Measurements from ENCODE around the gene TULP4.

TULP4 gene

DNA sequence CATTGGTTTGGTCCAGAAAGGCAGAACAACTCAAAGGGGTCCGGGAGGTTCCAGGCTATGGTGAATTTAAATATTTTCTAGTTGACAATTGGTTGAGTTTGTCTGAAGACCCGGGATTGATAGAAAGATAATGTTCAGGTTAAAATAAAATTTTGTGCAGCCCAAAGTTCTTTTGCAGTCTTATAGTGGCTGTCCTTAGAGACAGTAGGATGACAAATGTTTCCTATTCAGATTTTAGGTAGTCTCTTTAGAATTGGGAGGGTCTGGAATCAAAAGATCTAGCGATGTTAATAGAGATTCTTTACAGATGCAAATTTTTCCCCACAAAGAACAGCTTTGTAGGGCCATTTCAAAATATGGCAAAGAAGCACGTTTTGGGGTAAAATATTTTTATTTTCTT lies 109.1 kb downstream of the TULP4 start:
- H3K9ac ChIP-seq (ENCODE audit: low read length) = no peak overlapping the region
- H3K27me3 ChIP-seq (ENCODE audit: control insufficient read depth, insufficient read depth, low read length) = no peaks in the 10 kb centered on the region
- no peaks in the 10 kb centered on the region for H3K9me3 ChIP-seq (ENCODE audit: control insufficient read depth, low read length)
- no peak overlapping the region for H3K4me3 ChIP-seq (ENCODE audit: low read length)
- no peaks in the 10 kb centered on the region for H3K4me1 ChIP-seq (ENCODE audit: control insufficient read depth, insufficient read depth, low read length)
- H3K36me3 ChIP-seq (ENCODE audit: control insufficient read depth, insufficient read depth, low read length) = no peaks in the 10 kb centered on the region

DNA sequence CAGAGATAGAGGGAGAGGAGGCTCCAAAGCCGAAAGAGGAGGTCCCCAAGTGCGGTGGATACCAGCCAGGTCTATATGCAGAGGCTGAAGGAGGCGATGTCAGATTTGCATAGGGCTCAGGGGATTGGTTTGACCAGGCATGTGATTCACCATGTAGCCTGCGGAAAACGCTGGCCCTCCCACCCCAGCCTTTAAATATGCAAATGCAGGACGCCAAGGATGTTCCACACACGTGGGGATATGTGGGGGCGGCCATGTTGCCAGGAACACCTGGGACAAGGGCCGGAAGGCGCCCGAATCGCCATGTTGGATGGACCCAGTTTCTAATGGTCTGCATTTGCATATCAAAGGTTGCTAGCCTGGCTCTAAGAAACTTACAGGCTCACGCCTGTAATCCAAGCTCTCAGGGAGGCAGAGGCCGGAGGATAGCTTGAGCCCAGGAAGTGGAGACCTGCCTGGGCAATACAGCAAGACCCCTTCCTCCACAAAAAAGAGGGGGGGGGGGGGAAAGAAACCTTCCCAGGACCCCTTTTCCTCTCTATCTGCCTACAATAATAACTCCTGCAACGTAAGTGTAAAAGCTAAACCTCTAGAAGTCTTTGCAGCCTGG lies 110.5 kb downstream of the TULP4 start:
- H3K36me3 ChIP-seq (ENCODE audit: control insufficient read depth, insufficient read depth, low read length) = no peaks in the 10 kb centered on the region

DNA sequence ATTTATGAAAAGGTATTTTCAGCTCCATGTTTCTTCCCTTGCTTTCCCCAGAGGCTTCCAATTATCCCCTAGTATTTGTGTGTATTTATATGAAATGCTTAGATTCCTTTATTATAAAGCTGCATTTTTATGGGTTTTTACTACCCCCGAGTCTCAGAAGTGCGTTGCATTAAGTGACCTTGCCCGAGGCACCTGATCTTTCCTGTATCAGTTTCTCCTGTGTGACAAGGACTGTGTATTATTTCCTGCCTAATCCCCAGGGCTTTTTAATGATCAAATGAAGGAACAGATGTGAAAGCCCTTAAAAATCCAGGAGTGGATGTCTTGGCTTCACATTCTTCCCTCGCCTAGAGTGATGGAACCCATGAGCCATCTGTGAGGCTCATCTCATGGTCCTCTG lies 118.8 kb downstream of the TULP4 start:
- Histone ChIP-seq H3K27me3 (ENCODE audit: control insufficient read depth, insufficient read depth, low read length) (no peaks in the 10 kb centered on the region), H3K36me3 (ENCODE audit: control insufficient read depth, insufficient read depth, low read length) (no peaks in the 10 kb centered on the region), H3K9me3 (ENCODE audit: control insufficient read depth, low read length) (no peaks in the 10 kb centered on the region), H3K4me3 (ENCODE audit: low read length) (no peak overlapping the region), H3K9ac (ENCODE audit: low read length) (no peak overlapping the region), H3K4me1 (ENCODE audit: control insufficient read depth, insufficient read depth, low read length) (no peaks in the 10 kb centered on the region)

More for the DNA sequence above, 110.5 kb downstream of the TULP4 start:
- Histone ChIP-seq H3K9ac (ENCODE audit: low read length) (no peak overlapping the region), H3K27me3 (ENCODE audit: control insufficient read depth, insufficient read depth, low read length) (no peaks in the 10 kb centered on the region), H3K9me3 (ENCODE audit: control insufficient read depth, low read length) (no peaks in the 10 kb centered on the region), H3K4me1 (ENCODE audit: control insufficient read depth, insufficient read depth, low read length) (no peaks in the 10 kb centered on the region), H3K4me3 (ENCODE audit: low read length) (no peak overlapping the region)

DNA sequence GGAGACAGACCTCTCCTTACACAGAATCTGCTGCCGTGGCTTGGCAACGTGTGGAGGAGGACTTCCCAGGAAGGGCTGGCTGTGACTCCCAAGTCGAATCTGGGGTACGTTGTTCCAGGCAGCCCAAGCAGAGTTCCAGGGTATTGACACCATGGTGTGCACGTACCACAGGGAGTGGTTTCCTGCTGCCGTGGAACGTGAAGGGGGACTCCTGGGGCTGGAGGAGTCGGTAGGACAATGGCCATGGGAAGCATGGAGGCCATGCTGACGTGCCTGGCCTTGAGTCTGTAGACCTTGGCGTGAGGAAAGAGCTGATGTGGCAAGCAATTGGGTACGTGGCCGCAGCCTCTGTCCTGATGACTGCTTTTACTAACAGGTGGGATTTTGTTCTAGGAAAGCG lies 119.3 kb downstream of the TULP4 start:
- no peaks in the 10 kb centered on the region for H3K27me3 ChIP-seq (ENCODE audit: control insufficient read depth, insufficient read depth, low read length)
- no peaks in the 10 kb centered on the region for H3K4me1 ChIP-seq (ENCODE audit: control insufficient read depth, insufficient read depth, low read length)
- H3K4me3 ChIP-seq (ENCODE audit: low read length) = no peak overlapping the region
- no peaks in the 10 kb centered on the region for H3K36me3 ChIP-seq (ENCODE audit: control insufficient read depth, insufficient read depth, low read length)
- H3K9me3 ChIP-seq (ENCODE audit: control insufficient read depth, low read length) = no peaks in the 10 kb centered on the region
- H3K9ac ChIP-seq (ENCODE audit: low read length) = no peak overlapping the region

DNA sequence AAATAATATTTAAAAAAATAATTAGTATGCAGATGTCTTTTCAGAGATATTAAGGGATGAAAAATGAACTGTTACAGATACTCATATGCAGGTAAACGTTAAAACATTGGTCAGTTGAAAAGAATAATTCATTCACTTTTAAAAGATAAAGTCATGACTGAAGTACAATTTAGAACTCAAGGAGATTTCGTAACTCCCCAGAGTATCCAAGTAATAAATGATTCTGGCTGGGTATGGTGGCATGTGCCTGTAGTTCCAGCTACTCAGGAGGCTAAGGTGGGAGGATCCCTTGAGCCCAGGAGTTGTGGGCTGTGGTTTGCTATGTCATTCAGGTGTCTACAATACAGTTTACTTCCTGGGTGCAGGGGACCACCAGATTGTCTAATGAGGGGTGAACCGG lies 125.3 kb downstream of the TULP4 start:
- Histone ChIP-seq H3K9ac (ENCODE audit: low read length) (no peak overlapping the region), H3K4me1 (ENCODE audit: control insufficient read depth, insufficient read depth, low read length) (no peaks in the 10 kb centered on the region), H3K4me3 (ENCODE audit: low read length) (no peak overlapping the region), H3K27me3 (ENCODE audit: control insufficient read depth, insufficient read depth, low read length) (no peaks in the 10 kb centered on the region), H3K9me3 (ENCODE audit: control insufficient read depth, low read length) (no peaks in the 10 kb centered on the region), H3K36me3 (ENCODE audit: control insufficient read depth, insufficient read depth, low read length) (no peaks in the 10 kb centered on the region)

DNA sequence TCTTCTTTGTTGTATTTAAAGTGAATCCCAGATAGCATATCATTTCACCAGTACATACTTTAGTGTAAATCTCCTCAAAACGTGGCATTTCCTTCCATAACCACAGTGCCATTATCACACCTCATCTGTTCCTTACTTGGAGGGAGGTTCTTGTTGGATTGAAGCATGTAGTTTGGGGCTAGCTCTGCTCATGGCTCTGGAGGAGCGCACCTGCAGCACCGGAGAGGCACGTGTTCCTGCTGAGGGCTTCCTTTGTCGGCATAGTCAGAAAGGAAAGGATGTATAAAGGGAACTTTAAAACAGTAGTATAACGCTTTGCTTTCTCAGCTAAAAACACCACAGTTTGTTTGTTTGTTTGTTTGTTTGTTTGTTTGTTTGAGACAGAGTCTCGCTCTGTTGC lies 126.0 kb downstream of the TULP4 start:
- Histone ChIP-seq H3K9me3 (ENCODE audit: control insufficient read depth, low read length) (no peaks in the 10 kb centered on the region), H3K4me1 (ENCODE audit: control insufficient read depth, insufficient read depth, low read length) (no peaks in the 10 kb centered on the region)

DNA sequence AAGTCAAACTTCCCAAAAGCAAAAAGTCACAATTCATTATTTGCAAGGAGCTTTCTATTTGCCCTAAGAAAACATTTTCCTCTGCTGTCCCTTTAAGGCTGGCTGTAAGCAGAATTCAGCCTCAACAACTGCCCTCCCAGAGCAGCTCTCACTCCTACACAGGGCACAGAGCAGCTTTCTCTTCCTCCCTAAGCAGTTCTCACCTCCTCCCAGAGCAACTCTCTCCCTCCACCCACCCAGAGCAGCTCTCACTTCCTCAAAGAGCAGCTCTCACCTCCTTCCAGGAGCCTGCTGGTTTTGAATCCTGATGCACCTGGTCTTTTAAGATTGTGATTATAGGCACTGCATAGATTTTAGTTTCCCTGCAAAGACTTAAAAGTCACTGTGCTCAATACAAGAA lies 127.0 kb downstream of the TULP4 start:
- Histone ChIP-seq H3K9me3 (ENCODE audit: control insufficient read depth, low read length) (no peaks in the 10 kb centered on the region), H3K9ac (ENCODE audit: low read length) (no peak overlapping the region)

More for the DNA sequence above, 126.0 kb downstream of the TULP4 start:
- no peaks in the 10 kb centered on the region for H3K27me3 ChIP-seq (ENCODE audit: control insufficient read depth, insufficient read depth, low read length)
- no peaks in the 10 kb centered on the region for H3K36me3 ChIP-seq (ENCODE audit: control insufficient read depth, insufficient read depth, low read length)
- no peak overlapping the region for H3K4me3 ChIP-seq (ENCODE audit: low read length)
- no peak overlapping the region for H3K9ac ChIP-seq (ENCODE audit: low read length)

DNA sequence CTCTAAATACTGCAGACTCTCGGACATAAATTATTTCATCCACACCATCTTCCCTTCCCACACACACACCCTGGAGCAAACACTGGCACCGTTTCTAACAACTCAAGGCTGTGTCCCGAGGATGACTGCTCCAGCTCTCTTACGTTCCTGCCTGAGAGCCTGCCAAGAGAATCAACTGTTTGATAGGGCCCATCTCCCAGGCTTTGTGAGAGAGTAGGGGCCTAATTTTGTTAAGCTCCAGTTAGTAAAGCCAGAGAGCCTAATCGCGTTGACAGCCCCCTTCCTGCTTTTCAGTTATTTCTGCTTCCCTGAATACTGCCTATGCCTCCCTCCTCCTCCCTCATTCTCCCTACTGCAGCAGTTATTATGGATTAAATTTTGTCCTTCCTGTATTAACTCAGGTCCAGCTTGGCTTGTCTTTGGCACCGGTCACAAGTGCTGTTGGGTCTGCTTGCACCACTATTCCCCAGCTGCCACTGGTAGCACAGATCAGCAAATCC lies 129.5 kb downstream of the TULP4 start:
- Histone ChIP-seq H3K36me3 (ENCODE audit: control insufficient read depth, insufficient read depth, low read length) (no peaks in the 10 kb centered on the region), H3K4me1 (ENCODE audit: control insufficient read depth, insufficient read depth, low read length) (no peaks in the 10 kb centered on the region), H3K4me3 (ENCODE audit: low read length) (no peak overlapping the region), H3K9me3 (ENCODE audit: control insufficient read depth, low read length) (no peaks in the 10 kb centered on the region), H3K27me3 (ENCODE audit: control insufficient read depth, insufficient read depth, low read length) (no peaks in the 10 kb centered on the region), H3K9ac (ENCODE audit: low read length) (no peak overlapping the region)

More for the DNA sequence above, 127.0 kb downstream of the TULP4 start:
- no peaks in the 10 kb centered on the region for H3K36me3 ChIP-seq (ENCODE audit: control insufficient read depth, insufficient read depth, low read length)
- H3K4me1 ChIP-seq (ENCODE audit: control insufficient read depth, insufficient read depth, low read length) = no peaks in the 10 kb centered on the region
- H3K27me3 ChIP-seq (ENCODE audit: control insufficient read depth, insufficient read depth, low read length) = no peaks in the 10 kb centered on the region
- no peak overlapping the region for H3K4me3 ChIP-seq (ENCODE audit: low read length)

DNA sequence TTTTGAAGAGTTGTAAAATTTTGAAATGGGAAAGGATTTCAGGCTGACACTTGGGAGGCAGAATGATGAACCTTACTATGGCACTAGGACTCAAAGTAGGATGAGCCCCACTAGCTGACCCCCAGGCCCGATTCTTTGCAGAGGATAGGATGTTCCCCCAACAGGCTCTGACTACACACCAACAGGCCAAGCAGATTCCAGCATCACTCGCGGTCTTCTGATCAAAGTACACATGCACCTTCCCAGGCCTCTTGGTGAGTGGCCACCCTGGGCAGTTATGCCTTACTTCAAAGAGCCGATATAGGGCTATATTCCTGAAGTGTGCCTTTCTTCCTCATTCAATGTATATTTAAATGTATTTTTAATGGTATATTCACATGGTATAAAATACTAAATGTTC lies 130.0 kb downstream of the TULP4 start:
- Histone ChIP-seq H3K36me3 (ENCODE audit: control insufficient read depth, insufficient read depth, low read length) (no peaks in the 10 kb centered on the region), H3K9ac (ENCODE audit: low read length) (no peak overlapping the region), H3K4me1 (ENCODE audit: control insufficient read depth, insufficient read depth, low read length) (no peaks in the 10 kb centered on the region), H3K4me3 (ENCODE audit: low read length) (no peak overlapping the region), H3K27me3 (ENCODE audit: control insufficient read depth, insufficient read depth, low read length) (no peaks in the 10 kb centered on the region), H3K9me3 (ENCODE audit: control insufficient read depth, low read length) (no peaks in the 10 kb centered on the region)

DNA sequence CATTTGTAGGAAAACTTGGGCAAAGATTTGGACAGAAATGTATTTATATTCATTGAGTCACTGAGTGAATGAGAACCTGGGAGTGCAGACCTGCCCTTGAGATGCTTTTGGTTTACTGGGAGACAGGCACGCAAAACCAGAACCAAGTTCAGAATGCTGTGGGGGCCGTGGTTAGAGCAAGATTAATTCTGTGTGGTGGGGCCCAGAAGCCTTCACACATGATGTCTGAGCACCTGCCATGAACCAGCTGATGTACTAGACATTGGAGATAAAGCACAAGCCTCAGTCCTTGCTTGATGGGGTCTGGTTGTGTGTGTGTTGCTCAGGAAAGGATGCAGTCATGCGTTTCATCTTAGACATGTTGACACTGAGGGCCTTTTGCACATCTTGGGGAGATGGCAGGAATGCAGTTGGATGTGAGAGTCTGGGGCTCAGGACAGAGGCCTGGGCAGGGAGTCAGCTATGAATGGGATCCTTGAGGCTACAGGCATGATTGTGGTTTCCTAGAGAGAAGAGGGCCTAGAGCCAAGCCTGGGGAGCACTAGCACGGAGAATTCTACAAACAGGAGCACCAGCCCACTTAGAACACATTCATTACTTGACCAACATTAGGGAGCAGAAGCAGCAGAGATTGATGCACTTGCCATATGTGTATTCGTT lies 133.3 kb downstream of the TULP4 start:
- H3K9ac ChIP-seq (ENCODE audit: low read length) = no peak overlapping the region

DNA sequence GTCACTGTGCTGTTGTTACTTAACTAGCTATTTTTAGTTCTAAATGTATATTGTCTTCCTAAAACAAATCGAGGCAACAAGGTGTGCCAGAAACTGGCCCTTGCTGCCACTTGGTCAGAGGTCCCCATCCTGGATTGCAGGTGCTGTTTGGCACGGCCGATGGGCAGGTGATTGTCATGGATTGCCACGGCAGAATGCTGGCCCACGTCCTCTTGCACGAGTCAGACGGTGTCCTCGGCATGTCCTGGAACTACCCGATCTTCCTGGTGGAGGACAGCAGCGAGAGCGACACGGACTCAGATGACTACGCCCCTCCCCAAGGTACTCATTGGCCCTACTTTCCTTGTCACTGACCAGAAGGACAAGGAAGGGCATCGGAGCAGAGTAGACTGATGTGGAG lies 136.6 kb downstream of the TULP4 start:
- Histone ChIP-seq H3K9me3 (ENCODE audit: control insufficient read depth, low read length) (no peaks in the 10 kb centered on the region), H3K27me3 (ENCODE audit: control insufficient read depth, insufficient read depth, low read length) (no peaks in the 10 kb centered on the region), H3K9ac (ENCODE audit: low read length) (no peak overlapping the region), H3K4me3 (ENCODE audit: low read length) (no peak overlapping the region), H3K36me3 (ENCODE audit: control insufficient read depth, insufficient read depth, low read length) (no peaks in the 10 kb centered on the region), H3K4me1 (ENCODE audit: control insufficient read depth, insufficient read depth, low read length) (no peaks in the 10 kb centered on the region)

More for the DNA sequence above, 133.3 kb downstream of the TULP4 start:
- H3K27me3 ChIP-seq (ENCODE audit: control insufficient read depth, insufficient read depth, low read length) = no peaks in the 10 kb centered on the region
- H3K4me1 ChIP-seq (ENCODE audit: control insufficient read depth, insufficient read depth, low read length) = no peaks in the 10 kb centered on the region
- H3K4me3 ChIP-seq (ENCODE audit: low read length) = no peak overlapping the region
- H3K9me3 ChIP-seq (ENCODE audit: control insufficient read depth, low read length) = no peaks in the 10 kb centered on the region
- H3K36me3 ChIP-seq (ENCODE audit: control insufficient read depth, insufficient read depth, low read length) = no peaks in the 10 kb centered on the region

DNA sequence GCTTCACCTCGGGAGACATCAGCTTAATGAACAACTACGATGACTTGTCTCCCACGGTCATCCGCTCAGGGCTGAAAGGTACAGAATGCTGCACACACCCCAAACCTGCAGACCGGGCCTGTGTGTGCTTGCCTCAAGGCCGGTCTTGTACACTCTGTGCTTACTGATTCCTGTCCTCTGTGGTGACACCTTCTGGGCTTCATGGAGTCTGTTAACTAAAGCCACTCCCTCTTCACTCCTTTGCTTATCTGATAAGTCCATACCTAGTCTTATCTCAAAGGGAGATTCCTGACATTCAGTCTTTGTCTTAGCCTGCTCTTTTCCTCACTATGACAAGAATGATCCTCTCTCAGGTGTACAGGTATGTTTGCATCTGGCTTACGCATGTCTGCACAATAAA lies 139.9 kb downstream of the TULP4 start:
- Histone ChIP-seq H3K9ac (ENCODE audit: low read length) (no peak overlapping the region), H3K27me3 (ENCODE audit: control insufficient read depth, insufficient read depth, low read length) (no peaks in the 10 kb centered on the region), H3K4me1 (ENCODE audit: control insufficient read depth, insufficient read depth, low read length) (no peaks in the 10 kb centered on the region), H3K36me3 (ENCODE audit: control insufficient read depth, insufficient read depth, low read length) (no peaks in the 10 kb centered on the region), H3K4me3 (ENCODE audit: low read length) (no peak overlapping the region), H3K9me3 (ENCODE audit: control insufficient read depth, low read length) (no peaks in the 10 kb centered on the region)

Data from mucosa of stomach (tissue), 1 donor.